ENCODE results near the gene PLXNA4. TPM values are rescaled to one million over a fixed set of nuclear protein-coding genes. Genes with fewer than 3 reads are reported as not detected.
A peak's percentile ranks its signal among the peaks of the same experiment; 100 is the strongest.

The PLXNA4 gene
- polyA plus RNA-seq, 2 of the 4 experiments (the other 2 are of a cell fraction) = 0.12 to 0.34 TPM

DNA sequence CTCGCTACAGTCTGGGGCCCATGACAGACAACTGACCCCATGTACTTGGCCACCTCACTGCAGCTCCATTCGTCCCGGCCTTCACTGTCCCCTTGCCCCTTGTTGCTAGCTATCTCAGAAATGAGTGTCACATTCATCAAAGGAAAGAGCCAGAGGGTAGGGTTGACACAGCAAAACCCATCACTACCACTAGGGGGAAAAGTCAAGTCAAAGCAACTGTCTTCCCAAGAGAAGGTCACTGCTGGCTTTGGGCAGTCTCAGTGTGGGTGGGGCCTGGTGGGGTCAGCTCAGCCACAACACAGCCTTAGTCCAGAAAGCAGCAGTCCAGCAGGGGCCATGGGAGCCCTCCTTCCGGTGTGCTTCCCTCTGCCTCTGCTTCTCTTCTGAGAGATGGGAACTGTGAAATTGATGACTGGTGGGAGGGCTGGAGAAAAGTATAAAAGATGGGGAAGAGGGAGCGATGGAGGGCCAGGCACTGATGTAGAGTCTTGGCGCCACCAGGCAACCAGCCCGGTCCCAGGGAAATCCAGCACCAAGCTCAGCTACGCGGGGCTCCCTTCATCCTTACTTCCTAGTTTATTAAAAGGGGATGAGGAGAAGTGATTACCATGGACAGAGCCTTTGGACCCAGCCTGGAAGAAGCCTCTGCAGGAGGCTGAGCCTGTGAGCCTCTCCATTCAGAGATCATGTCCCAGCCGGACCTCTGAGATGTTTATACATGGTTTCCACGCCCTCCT is 58.0 kb downstream of the PLXNA4 start:
- ATAC-seq = peak; percentile 64 to 94; a peak in 5 of 6 replicates
- peak; percentile 44 to 46 for DNase-seq (ENCODE audit: low read depth in 1 of 2, low spot score in 1 of 2)
- no peaks in the 10 kb centered on the region for H3K4me1 ChIP-seq
- no peak overlapping the region for H3K4me3 ChIP-seq
- no peaks in the 10 kb centered on the region for H3K9me3 ChIP-seq
- FAIRE-seq = no peak
- no peak overlapping the region for H3K4me2 ChIP-seq
- WGBS (ENCODE audit: missing lambda C conversion rate) = 72% methylated on average over 10 of the region's 11 CpGs
- ChIA-PET POLR2A (no interaction called here), CTCF (interaction anchor here (0.7 to 1.8 kb wide), 4 partner anchors 9 to 18 kb away, joined by 3 to 4 read pairs (median 4); no protein-coding TSS in a partner anchor)
- H3K27ac ChIP-seq = no peak overlapping the region
- TF ChIP-seq RAD21 (conservative IDR thresholded peaks at IDR 0.05 in 1 of 2, IDR thresholded peaks at IDR 0.05 in 1 of 2) = peak in 1 of 2 experiments; percentile 31; a peak in 2 of 5 replicates
- TF ChIP-seq CBX8 (IDR thresholded peaks at IDR 0.05) = no peak
- TF ChIP-seq, protein P1, sequence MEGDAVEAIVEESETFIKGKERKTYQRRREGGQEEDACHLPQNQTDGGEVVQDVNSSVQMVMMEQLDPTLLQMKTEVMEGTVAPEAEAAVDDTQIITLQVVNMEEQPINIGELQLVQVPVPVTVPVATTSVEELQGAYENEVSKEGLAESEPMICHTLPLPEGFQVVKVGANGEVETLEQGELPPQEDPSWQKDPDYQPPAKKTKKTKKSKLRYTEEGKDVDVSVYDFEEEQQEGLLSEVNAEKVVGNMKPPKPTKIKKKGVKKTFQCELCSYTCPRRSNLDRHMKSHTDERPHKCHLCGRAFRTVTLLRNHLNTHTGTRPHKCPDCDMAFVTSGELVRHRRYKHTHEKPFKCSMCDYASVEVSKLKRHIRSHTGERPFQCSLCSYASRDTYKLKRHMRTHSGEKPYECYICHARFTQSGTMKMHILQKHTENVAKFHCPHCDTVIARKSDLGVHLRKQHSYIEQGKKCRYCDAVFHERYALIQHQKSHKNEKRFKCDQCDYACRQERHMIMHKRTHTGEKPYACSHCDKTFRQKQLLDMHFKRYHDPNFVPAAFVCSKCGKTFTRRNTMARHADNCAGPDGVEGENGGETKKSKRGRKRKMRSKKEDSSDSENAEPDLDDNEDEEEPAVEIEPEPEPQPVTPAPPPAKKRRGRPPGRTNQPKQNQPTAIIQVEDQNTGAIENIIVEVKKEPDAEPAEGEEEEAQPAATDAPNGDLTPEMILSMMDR (IDR thresholded peaks at IDR 0.05) = peak; percentile 23; the same call in 1 of the 3 replicates
- no peak for TF ChIP-seq RFX5 (IDR thresholded peaks at IDR 0.05)
- TF ChIP-seq NFE2L2 (conservative IDR thresholded peaks at IDR 0.05; ENCODE audit: low read length) = no peak

DNA sequence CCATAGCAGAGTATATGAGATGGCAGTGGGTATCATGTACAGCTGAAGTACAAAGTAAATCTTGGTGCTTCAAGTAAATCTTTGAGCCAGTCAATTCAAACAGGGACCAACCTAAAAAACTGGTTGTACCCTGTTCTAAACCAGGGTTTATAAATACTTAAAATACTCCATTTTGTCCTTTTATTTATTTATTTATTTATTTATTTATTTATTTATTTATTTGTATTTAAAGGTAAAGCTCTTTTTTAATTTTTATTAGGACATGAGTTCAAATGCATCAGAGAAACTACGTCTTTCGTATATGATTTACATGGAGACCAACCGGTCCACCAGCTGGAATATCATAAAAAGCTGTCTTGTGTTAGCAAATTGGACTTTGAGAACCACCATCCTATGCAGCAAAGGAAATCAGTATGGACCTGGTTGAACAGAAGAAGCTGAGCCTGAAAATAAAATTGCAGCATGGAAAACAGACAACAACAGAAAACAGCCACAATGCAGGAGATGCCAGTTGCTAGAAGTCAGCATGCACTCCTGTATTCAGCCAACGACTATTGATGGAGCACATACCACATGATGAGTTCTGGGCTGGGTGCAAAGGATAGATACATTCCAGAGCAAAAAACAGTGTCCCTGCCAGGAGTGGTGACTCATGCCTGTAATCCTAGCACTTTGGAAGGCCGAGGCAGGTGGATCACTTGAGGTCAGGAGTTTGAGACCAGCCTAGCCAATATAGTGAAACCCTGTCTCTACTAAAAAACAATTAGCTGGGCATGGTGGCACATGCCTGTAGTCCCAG is 60.0 kb downstream of the PLXNA4 start:
- FAIRE-seq = no peak
- H3K4me1 ChIP-seq = no peaks in the 10 kb centered on the region
- no peak for TF ChIP-seq JUNB (IDR thresholded peaks at IDR 0.05)
- no peak for TF ChIP-seq EP300 (IDR thresholded peaks at IDR 0.05)
- TF ChIP-seq MAZ (IDR thresholded peaks at IDR 0.05; ENCODE audit: borderline replicate concordance, low read depth, low read length) = no peak
- TF ChIP-seq EHF (CRISPR knock-in tag; IDR thresholded peaks at IDR 0.05) = no peak
- no peak for TF ChIP-seq ZNF302 (CRISPR knock-in tag; IDR thresholded peaks at IDR 0.05)
- no peak for TF ChIP-seq CBX8 (IDR thresholded peaks at IDR 0.05)
- TF ChIP-seq CHD4 (IDR thresholded peaks at IDR 0.05; ENCODE audit: borderline replicate concordance) = no peak
- TF ChIP-seq, protein P2, sequence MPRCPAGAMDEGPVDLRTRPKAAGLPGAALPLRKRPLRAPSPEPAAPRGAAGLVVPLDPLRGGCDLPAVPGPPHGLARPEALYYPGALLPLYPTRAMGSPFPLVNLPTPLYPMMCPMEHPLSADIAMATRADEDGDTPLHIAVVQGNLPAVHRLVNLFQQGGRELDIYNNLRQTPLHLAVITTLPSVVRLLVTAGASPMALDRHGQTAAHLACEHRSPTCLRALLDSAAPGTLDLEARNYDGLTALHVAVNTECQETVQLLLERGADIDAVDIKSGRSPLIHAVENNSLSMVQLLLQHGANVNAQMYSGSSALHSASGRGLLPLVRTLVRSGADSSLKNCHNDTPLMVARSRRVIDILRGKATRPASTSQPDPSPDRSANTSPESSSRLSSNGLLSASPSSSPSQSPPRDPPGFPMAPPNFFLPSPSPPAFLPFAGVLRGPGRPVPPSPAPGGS (IDR thresholded peaks at IDR 0.05) = no peak
- TF ChIP-seq, protein P3, sequence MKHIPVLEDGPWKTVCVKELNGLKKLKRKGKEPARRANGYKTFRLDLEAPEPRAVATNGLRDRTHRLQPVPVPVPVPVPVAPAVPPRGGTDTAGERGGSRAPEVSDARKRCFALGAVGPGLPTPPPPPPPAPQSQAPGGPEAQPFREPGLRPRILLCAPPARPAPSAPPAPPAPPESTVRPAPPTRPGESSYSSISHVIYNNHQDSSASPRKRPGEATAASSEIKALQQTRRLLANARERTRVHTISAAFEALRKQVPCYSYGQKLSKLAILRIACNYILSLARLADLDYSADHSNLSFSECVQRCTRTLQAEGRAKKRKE (CRISPR knock-in tag; IDR thresholded peaks at IDR 0.05; ENCODE audit: low read depth) = no peak
- TF ChIP-seq HOXB5 (CRISPR knock-in tag; IDR thresholded peaks at IDR 0.05) = no peak
- TF ChIP-seq, protein P4, sequence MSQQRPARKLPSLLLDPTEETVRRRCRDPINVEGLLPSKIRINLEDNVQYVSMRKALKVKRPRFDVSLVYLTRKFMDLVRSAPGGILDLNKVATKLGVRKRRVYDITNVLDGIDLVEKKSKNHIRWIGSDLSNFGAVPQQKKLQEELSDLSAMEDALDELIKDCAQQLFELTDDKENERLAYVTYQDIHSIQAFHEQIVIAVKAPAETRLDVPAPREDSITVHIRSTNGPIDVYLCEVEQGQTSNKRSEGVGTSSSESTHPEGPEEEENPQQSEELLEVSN (IDR thresholded peaks at IDR 0.05; ENCODE audit: borderline replicate concordance, low read depth) = no peak
- TF ChIP-seq HOXB13 (CRISPR knock-in tag; IDR thresholded peaks at IDR 0.05; ENCODE audit: low read depth) = no peak
- ATAC-seq = peak in 1 of 2 experiments; percentile 44; a peak in 1 of 6 replicates
- WGBS (ENCODE audit: missing lambda C conversion rate) = 57% methylated on average over 5 of the region's 5 CpGs
- no peak overlapping the region for H3K4me3 ChIP-seq
- H3K27ac ChIP-seq = no peak overlapping the region
- ChIA-PET POLR2A (no interaction called here), CTCF (interaction anchor here (0.8 to 1.4 kb wide), 7 partner anchors 12 to 827 kb away, joined by 3 to 5 read pairs (median 3); no protein-coding TSS in a partner anchor)
- no peak overlapping the region for H3K4me2 ChIP-seq
- no peaks in the 10 kb centered on the region for H3K9me3 ChIP-seq
- DNase-seq (ENCODE audit: low read depth in 1 of 2, low spot score in 1 of 2) = peak in 1 of 2 experiments; percentile 21

Measured in A549 (cell line).